GM19372 (cell line): ENCODE data around the gene QSER1.
"Not testable (repeated sequence)": the region's sequence is repeated elsewhere in the genome, so short reads cannot be mapped to it uniquely, and the experiment has no call there.

ENCODE experiments used
- ATAC-seq: cut with Tn5 transposase; IDR thresholded peaks from one replicate; pipeline ENCODE4 v1.9.1; 2021; ENCODE audit warnings: mild to moderate bottlenecking, low read depth, moderate library complexity; ENCODE audit not compliant: unreplicated experiment

The QSER1 gene

GRCh38 chr11:32921204-32921603, 28.6 kb downstream of the QSER1 start:
- no peak for ATAC-seq

GRCh38 chr11:32931606-32932005, 39.0 kb downstream of the QSER1 start:
- no peak for ATAC-seq

- ATAC-seq = no peak
Observed at GRCh38 chr11:32932196-32932595, 39.6 kb downstream of the QSER1 start.

- ATAC-seq = no peak
Observed at GRCh38 chr11:32935462-32936029, 42.9 kb downstream of the QSER1 start.

GRCh38 chr11:32936178-32936577, 43.6 kb downstream of the QSER1 start:
- ATAC-seq = not testable (repeated sequence)

GRCh38 chr11:32937283-32937682, 44.7 kb downstream of the QSER1 start:
- ATAC-seq = not testable (repeated sequence)

GRCh38 chr11:32939046-32939445, 46.4 kb downstream of the QSER1 start:
- ATAC-seq = no peak

- ATAC-seq = no peak
Observed at GRCh38 chr11:32939866-32940265, 47.3 kb downstream of the QSER1 start.

- no peak for ATAC-seq
Observed at GRCh38 chr11:32940865-32941264, 48.3 kb downstream of the QSER1 start.

GRCh38 chr11:32947978-32948377, 55.4 kb downstream of the QSER1 start:
- no peak for ATAC-seq

GRCh38 chr11:32949739-32950138, 57.1 kb downstream of the QSER1 start:
- no peak for ATAC-seq

- no peak for ATAC-seq
Observed at GRCh38 chr11:32952421-32952820, 59.8 kb downstream of the QSER1 start.

- no peak for ATAC-seq
Observed at GRCh38 chr11:32953700-32954099, 61.1 kb downstream of the QSER1 start.

- no peak for ATAC-seq
Observed at GRCh38 chr11:32960553-32961164, 68.0 kb downstream of the QSER1 start.

- ATAC-seq = no peak
Observed at GRCh38 chr11:32962016-32962415, 69.4 kb downstream of the QSER1 start.

GRCh38 chr11:32963721-32964120, 71.1 kb downstream of the QSER1 start:
- ATAC-seq = no peak

GRCh38 chr11:32968541-32968940, 75.9 kb downstream of the QSER1 start:
- ATAC-seq = no peak

- not testable (repeated sequence) for ATAC-seq
Observed at GRCh38 chr11:32972233-32972632, 79.6 kb downstream of the QSER1 start.

GRCh38 chr11:32972781-32973180, 80.2 kb downstream of the QSER1 start:
- no peak for ATAC-seq

- no peak for ATAC-seq
Observed at GRCh38 chr11:32982626-32983025, 90.0 kb downstream of the QSER1 start.

GRCh38 chr11:32983506-32983905, 90.9 kb downstream of the QSER1 start:
- ATAC-seq = no peak

GRCh38 chr11:32985600-32985999, 93.0 kb downstream of the QSER1 start:
- no peak for ATAC-seq

GRCh38 chr11:32987851-32988250, 95.2 kb downstream of the QSER1 start:
- ATAC-seq = no peak
